OCI-LY7 (cell line): ENCODE results near the gene CCIN.

Experiments
- EZH2phosphoT487 ChIP-seq: fragments of 200-600 bp; sonication (generic); IDR thresholded peaks from 2 replicates; pipeline ENCODE4 v1.6.1; 2018; ENCODE audit warnings: low read depth, borderline replicate concordance, mild to moderate bottlenecking, mixed run types, antibody characterized with exemption, low read length, moderate library complexity, mixed read lengths
- TF ChIP-seq, protein P1 (sequence below): fragments of 200-600 bp; sonication (generic); conservative IDR thresholded peaks from 2 replicates; pipeline ENCODE4 v1.5.1; 2014; ENCODE audit warnings: mild to moderate bottlenecking, antibody characterized with exemption, low read length, moderate library complexity, mixed read lengths

DNA sequence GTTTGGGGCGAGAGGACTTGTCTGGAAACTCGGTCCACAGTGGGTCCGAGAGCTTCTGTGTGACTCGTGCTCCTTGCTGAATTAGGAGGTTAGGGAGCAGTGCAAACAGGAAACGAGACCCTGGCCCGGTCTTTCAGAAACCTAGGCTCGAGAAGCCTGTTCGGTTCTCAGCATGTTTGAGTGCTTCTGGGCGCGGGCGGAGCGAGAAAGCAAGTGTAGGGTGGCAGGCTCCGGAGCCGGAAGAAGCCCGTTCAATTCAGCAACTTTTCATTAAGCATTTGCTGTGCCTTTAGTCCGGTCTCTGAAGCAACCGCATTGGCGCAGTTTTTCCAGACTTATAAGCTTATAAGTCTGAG lies 22.1 kb downstream of the CCIN start:
- TF ChIP-seq, protein P1, sequence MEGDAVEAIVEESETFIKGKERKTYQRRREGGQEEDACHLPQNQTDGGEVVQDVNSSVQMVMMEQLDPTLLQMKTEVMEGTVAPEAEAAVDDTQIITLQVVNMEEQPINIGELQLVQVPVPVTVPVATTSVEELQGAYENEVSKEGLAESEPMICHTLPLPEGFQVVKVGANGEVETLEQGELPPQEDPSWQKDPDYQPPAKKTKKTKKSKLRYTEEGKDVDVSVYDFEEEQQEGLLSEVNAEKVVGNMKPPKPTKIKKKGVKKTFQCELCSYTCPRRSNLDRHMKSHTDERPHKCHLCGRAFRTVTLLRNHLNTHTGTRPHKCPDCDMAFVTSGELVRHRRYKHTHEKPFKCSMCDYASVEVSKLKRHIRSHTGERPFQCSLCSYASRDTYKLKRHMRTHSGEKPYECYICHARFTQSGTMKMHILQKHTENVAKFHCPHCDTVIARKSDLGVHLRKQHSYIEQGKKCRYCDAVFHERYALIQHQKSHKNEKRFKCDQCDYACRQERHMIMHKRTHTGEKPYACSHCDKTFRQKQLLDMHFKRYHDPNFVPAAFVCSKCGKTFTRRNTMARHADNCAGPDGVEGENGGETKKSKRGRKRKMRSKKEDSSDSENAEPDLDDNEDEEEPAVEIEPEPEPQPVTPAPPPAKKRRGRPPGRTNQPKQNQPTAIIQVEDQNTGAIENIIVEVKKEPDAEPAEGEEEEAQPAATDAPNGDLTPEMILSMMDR: no peak
- TF ChIP-seq EZH2phosphoT487: no peak
